ENCODE measurements around the gene FBXW7. TPM values are rescaled to one million over a fixed set of nuclear protein-coding genes. Genes with fewer than 3 reads are reported as not detected.

Gene FBXW7
- total RNA-seq, 2 donors from 2014 or later: 39.9 to 49.4 TPM

- H3K9me3 ChIP-seq: no peaks in the 10 kb centered on the region
- TF ChIP-seq CTCF (IDR thresholded peaks at IDR 0.05): no peak
- peak overlapping the region; percentile 90 to 93 for H3K27ac ChIP-seq
- peak overlapping the region; percentile 97 to 99 for H3K4me3 ChIP-seq
- no peaks in the 10 kb centered on the region for H3K27me3 ChIP-seq
- peaks cover 0 to 55% of the 10 kb centered on the region in 2 donors for H3K4me1 ChIP-seq
- DNase-seq (ENCODE audit: low spot score): no peak
- H3K36me3 ChIP-seq: no peaks in the 10 kb centered on the region
These were observed 461 bp downstream of the FBXW7 start for GRCh38 chr4:152535360-152535902.

GRCh38 chr4:152534541-152535359 lies 1.1 kb downstream of the FBXW7 start:
- no peaks in the 10 kb centered on the region for H3K27me3 ChIP-seq
- peak overlapping the region; percentile 90 to 93 for H3K27ac ChIP-seq
- H3K4me3 ChIP-seq: peak overlapping the region; percentile 97 to 99
- H3K9me3 ChIP-seq: no peaks in the 10 kb centered on the region
- no peaks in the 10 kb centered on the region for H3K36me3 ChIP-seq
- peaks cover 0 to 55% of the 10 kb centered on the region in 2 donors for H3K4me1 ChIP-seq
- DNase-seq (ENCODE audit: low spot score): no peak
- no peak for TF ChIP-seq CTCF (IDR thresholded peaks at IDR 0.05)

- Histone ChIP-seq H3K27ac (no peak overlapping the region), H3K36me3 (no peaks in the 10 kb centered on the region), H3K4me3 (no peak overlapping the region), H3K27me3 (no peaks in the 10 kb centered on the region), H3K4me1 (peaks cover 0 to 41% of the 10 kb centered on the region in 2 donors), H3K9me3 (no peaks in the 10 kb centered on the region)
- DNase-seq (ENCODE audit: low spot score): no peak
- no peak for TF ChIP-seq CTCF (IDR thresholded peaks at IDR 0.05)
These were observed 4.4 kb downstream of the FBXW7 start for GRCh38 chr4:152531479-152531878.

GRCh38 chr4:152530600-152530999 lies 5.3 kb downstream of the FBXW7 start:
- H3K36me3 ChIP-seq: no peaks in the 10 kb centered on the region

GRCh38 chr4:152529880-152530279 lies 6.0 kb downstream of the FBXW7 start:
- H3K27me3 ChIP-seq: no peaks in the 10 kb centered on the region
- H3K9me3 ChIP-seq: no peaks in the 10 kb centered on the region
- no peak for TF ChIP-seq CTCF (IDR thresholded peaks at IDR 0.05)
- no peaks in the 10 kb centered on the region for H3K36me3 ChIP-seq
- DNase-seq (ENCODE audit: low spot score): no peak
- peaks cover 0 to 36% of the 10 kb centered on the region in 2 donors for H3K4me1 ChIP-seq
- no peak overlapping the region for H3K27ac ChIP-seq
- H3K4me3 ChIP-seq: no peak overlapping the region

More at GRCh38 chr4:152530600-152530999, 5.3 kb downstream of the FBXW7 start:
- Histone ChIP-seq H3K27ac (no peak overlapping the region), H3K27me3 (no peaks in the 10 kb centered on the region), H3K9me3 (no peaks in the 10 kb centered on the region), H3K4me1 (peaks cover 0 to 41% of the 10 kb centered on the region in 2 donors), H3K4me3 (no peak overlapping the region)
- no peak for TF ChIP-seq CTCF (IDR thresholded peaks at IDR 0.05)
- DNase-seq (ENCODE audit: low spot score): no peak
